ENCODE measurements around the gene CR1.
"Not testable (repeated sequence)": the region's sequence is repeated elsewhere in the genome, so short reads cannot be mapped to it uniquely, and the experiment has no call there.

Gene CR1

DNA sequence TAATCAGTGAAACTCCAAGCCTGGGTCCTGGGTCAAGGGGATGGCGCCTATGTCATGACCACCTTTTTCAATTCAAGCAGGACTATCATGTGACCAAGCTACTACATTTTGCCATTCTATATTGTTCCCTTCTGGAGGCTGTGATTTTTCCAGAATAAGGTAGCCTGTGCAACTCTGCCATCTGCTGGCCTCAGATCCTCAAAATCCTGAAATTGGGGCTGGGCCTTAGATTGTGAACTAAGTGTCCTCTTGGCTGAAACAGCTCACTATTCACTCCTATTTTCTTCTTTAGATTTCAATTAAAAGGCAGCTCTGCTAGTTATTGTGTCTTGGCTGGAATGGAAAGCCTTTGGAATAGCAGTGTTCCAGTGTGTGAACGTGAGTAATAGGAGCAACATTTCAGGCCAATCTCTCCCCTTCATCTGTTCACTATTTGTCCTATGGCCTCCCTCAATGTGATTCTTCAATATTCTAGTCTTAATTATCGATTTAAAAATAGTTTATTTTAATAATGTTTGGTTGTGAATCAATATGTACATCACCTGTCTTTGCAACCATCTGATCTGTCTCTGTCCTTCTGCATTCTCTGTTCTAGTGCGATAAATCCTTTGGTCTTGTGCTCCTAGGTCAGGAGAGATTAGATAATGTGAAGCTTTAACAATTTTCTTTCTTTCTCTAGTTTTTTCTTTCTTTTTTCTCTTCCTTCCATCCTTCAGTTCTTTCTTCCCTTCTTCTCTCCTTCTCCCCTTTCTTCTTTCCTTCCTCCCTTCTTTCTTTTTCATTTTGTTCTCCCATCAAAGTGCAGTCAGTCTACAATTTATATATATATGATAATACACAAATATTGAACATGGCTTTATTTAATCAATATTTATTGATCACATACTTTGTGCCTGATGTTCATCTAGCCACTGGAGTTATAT lies 69.8 kb downstream of the CR1 start:
- no peak overlapping the region for H3K27ac ChIP-seq
- H3K4me3 ChIP-seq, result no peak overlapping the region
- TF ChIP-seq POLR2AphosphoS5 (IDR thresholded peaks at IDR 0.05; ENCODE audit: borderline replicate concordance, low read depth, low read length) (no peak), FOXP2 (optimal IDR thresholded peaks at IDR 0.05; ENCODE audit: control extremely low read depth, extremely low read length, insufficient read depth) (no peak), EZH2 (IDR thresholded peaks at IDR 0.05) (no peak)
- DNase-seq (ENCODE audit: low read depth, low spot score), result no peak
- H3K36me3 ChIP-seq (ENCODE audit: insufficient read depth, low read length), result no peaks in the 10 kb centered on the region
- H3K9ac ChIP-seq (ENCODE audit: insufficient read length), result no peak overlapping the region
- no peaks in the 10 kb centered on the region for H3K9me3 ChIP-seq (ENCODE audit: low read depth, low read length)

DNA sequence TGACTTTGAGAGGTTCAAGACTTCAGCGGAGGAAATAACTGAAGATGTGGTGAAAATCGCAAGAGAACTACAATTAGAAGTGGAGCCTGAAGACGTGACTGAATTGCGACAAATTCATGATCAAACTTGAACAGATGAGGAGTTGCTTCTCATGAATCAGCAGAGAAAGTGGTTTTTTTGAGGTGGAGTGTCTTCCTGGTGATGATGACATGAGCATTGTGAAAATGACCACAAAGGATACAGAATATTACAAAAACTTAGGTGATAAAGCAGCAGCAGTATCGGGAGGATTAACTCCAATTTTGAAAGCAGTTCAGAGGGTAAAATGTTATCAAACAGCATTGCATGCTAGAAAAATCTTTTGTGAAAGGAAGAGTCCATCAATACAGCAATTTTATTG lies 76.0 kb downstream of the CR1 start:
- not testable (repeated sequence) for H3K4me3 ChIP-seq; H3K36me3 ChIP-seq (ENCODE audit: insufficient read depth, low read length); DNase-seq (ENCODE audit: low read depth, low spot score)

DNA sequence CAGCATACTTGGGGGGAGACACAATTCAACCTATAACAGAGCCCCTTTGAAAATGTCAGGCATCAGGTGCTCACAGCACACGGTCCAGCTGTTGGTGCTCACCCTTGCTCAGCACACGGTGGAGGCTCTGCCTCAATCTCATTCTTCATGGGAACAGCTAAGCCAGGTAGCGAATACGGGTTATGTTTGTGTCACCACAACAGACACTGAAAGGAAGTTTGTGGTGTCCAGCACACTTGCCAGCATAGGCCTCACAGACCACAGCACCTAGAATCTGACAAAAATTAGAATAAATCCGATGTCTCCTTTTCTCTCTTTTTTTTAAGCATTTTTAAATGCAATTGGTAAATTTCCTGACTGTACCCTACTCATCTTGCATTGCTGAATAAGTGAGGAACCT lies 77.1 kb downstream of the CR1 start:
- not testable (repeated sequence) for H3K27ac ChIP-seq; DNase-seq (ENCODE audit: low read depth, low spot score); H3K9me3 ChIP-seq (ENCODE audit: low read depth, low read length); H3K9ac ChIP-seq (ENCODE audit: insufficient read length); H3K4me3 ChIP-seq; H3K36me3 ChIP-seq (ENCODE audit: insufficient read depth, low read length)

More for the DNA sequence above, 76.0 kb downstream of the CR1 start:
- not testable (repeated sequence) for H3K9ac ChIP-seq (ENCODE audit: insufficient read length); H3K27ac ChIP-seq; H3K9me3 ChIP-seq (ENCODE audit: low read depth, low read length)

GRCh38 chr1:207575381-207575780 lies 79.4 kb downstream of the CR1 start:
- H3K9ac ChIP-seq (ENCODE audit: insufficient read length); H3K36me3 ChIP-seq (ENCODE audit: insufficient read depth, low read length); DNase-seq (ENCODE audit: low read depth, low spot score); H3K9me3 ChIP-seq (ENCODE audit: low read depth, low read length); H3K4me3 ChIP-seq; H3K27ac ChIP-seq: not testable (repeated sequence)

- no peak for TF ChIP-seq EZH2 (IDR thresholded peaks at IDR 0.05)
- TF ChIP-seq FOXP2 (optimal IDR thresholded peaks at IDR 0.05; ENCODE audit: control extremely low read depth, extremely low read length, insufficient read depth), result no peak
- TF ChIP-seq POLR2AphosphoS5 (IDR thresholded peaks at IDR 0.05; ENCODE audit: borderline replicate concordance, low read depth, low read length), result no peak
Measured at GRCh38 chr1:207578796-207579435, 83.0 kb downstream of the CR1 start.

DNA sequence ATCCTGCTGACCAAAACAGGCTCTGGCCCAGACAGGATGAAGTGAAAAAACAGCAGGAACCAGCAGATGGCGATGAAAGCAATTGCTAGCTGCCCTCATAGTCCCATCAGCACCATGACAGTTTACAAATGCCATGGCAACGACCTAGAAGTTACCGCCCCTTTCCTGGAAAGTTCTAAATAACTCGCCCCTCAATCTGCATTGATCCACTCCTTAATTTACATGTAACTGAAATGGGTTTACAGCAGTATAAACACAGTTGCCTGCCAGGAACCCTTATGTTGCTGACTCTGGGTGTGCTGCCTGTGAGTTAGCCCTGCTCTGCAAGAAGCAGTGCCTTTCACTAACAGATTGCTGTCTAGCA lies 83.5 kb downstream of the CR1 start:
- no peak for TF ChIP-seq EZH2 (IDR thresholded peaks at IDR 0.05)
- TF ChIP-seq FOXP2 (optimal IDR thresholded peaks at IDR 0.05; ENCODE audit: control extremely low read depth, extremely low read length, insufficient read depth), result no peak
- no peak for TF ChIP-seq POLR2AphosphoS5 (IDR thresholded peaks at IDR 0.05; ENCODE audit: borderline replicate concordance, low read depth, low read length)
- DNase-seq (ENCODE audit: low read depth, low spot score), result no peak
- no peaks in the 10 kb centered on the region for H3K36me3 ChIP-seq (ENCODE audit: insufficient read depth, low read length)
- no peaks in the 10 kb centered on the region for H3K9me3 ChIP-seq (ENCODE audit: low read depth, low read length)
- H3K9ac ChIP-seq (ENCODE audit: insufficient read length), result no peak overlapping the region
- no peak overlapping the region for H3K27ac ChIP-seq
- H3K4me3 ChIP-seq, result no peak overlapping the region

More at GRCh38 chr1:207578796-207579435, 83.0 kb downstream of the CR1 start:
- Histone ChIP-seq H3K36me3 (ENCODE audit: insufficient read depth, low read length) (no peaks in the 10 kb centered on the region), H3K4me3 (no peak overlapping the region), H3K9me3 (ENCODE audit: low read depth, low read length) (no peaks in the 10 kb centered on the region), H3K27ac (no peak overlapping the region), H3K9ac (ENCODE audit: insufficient read length) (no peak overlapping the region)
- no peak for DNase-seq (ENCODE audit: low read depth, low spot score)

DNA sequence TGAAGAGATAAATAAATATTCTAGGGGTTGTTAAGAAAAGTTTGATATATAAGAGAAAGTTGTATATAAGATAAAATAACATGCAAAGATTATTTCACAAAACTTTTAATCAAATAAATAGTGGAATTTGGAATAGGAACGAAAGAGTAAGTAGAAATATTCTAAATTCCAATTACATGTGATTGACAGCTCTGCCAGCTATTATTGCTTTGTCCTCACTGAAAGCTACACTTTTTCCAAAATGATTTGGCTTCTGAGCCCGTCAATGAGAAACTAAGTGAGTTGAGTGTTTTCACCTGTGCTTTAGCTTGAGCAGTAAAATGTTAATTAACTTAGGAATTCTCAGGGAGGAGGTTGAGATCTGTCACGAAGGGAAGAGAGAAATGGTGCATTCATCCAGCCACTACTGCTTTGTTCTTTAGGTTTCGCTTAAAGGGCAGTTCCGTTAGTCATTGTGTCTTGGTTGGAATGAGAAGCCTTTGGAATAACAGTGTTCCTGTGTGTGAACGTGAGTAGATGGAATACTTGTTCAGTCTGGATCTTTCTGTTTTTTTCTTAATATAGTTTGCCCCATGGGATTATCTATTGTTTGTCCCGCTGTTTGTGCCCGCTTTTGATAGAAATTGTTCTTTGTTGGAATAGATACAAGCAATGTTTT lies 85.7 kb downstream of the CR1 start:
- no peak for DNase-seq (ENCODE audit: low read depth, low spot score)
- no peaks in the 10 kb centered on the region for H3K36me3 ChIP-seq (ENCODE audit: insufficient read depth, low read length)
- no peak overlapping the region for H3K9ac ChIP-seq (ENCODE audit: insufficient read length)
- H3K4me3 ChIP-seq, result no peak overlapping the region
- H3K9me3 ChIP-seq (ENCODE audit: low read depth, low read length), result no peaks in the 10 kb centered on the region
- no peak for TF ChIP-seq EZH2 (IDR thresholded peaks at IDR 0.05)
- TF ChIP-seq POLR2AphosphoS5 (IDR thresholded peaks at IDR 0.05; ENCODE audit: borderline replicate concordance, low read depth, low read length), result no peak
- no peak for TF ChIP-seq FOXP2 (optimal IDR thresholded peaks at IDR 0.05; ENCODE audit: control extremely low read depth, extremely low read length, insufficient read depth)
- H3K27ac ChIP-seq, result no peak overlapping the region

DNA sequence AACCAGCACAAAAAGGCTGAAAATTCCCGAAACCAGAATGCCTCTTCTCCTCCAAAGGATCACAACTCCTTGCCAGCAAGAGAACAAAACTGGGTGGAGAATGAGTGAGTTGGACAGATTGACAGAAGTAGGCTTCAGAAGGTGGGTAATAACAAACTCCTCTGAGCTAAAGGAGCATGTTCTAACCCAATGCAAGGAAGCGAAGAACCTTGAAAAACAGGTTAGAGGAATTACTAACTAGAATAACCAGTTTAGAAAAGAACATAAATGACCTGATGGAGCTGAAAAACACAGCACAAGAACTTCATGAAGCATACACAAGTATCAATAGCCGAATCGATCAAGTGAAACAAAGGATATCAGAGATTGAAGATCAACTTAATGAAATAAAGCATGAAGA lies 93.5 kb downstream of the CR1 start:
- DNase-seq (ENCODE audit: low read depth, low spot score); H3K9me3 ChIP-seq (ENCODE audit: low read depth, low read length); H3K27ac ChIP-seq; H3K36me3 ChIP-seq (ENCODE audit: insufficient read depth, low read length); H3K9ac ChIP-seq (ENCODE audit: insufficient read length); H3K4me3 ChIP-seq: not testable (repeated sequence)

DNA sequence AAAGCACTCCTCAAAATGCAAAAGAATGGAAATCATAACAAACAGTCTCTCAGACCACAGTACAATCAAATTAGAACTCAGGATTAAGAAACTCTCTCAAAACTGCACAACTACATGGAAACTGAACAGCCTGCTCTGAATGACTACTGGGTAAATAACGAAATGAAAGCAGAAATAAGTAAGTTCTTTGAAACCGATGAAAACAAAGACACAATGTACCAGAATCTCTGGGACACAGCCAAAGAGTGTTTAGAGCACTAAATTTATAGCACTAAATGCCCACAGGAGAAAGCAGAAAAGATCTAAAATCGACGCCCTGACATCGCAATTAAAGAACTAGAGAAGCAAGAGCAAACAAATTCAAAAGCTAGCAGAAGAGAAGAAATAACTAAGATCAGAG lies 95.2 kb downstream of the CR1 start:
- H3K36me3 ChIP-seq (ENCODE audit: insufficient read depth, low read length); DNase-seq (ENCODE audit: low read depth, low spot score); H3K27ac ChIP-seq; H3K4me3 ChIP-seq; H3K9ac ChIP-seq (ENCODE audit: insufficient read length); H3K9me3 ChIP-seq (ENCODE audit: low read depth, low read length): not testable (repeated sequence)

GRCh38 chr1:207594095-207594494 lies 98.1 kb downstream of the CR1 start:
- H3K4me3 ChIP-seq; H3K9me3 ChIP-seq (ENCODE audit: low read depth, low read length); H3K27ac ChIP-seq; DNase-seq (ENCODE audit: low read depth, low spot score); H3K9ac ChIP-seq (ENCODE audit: insufficient read length); H3K36me3 ChIP-seq (ENCODE audit: insufficient read depth, low read length): not testable (repeated sequence)

Data from SK-N-MC (cell line).